Ishikawa (cell line): ENCODE measurements around the gene FBXO4.

Source experiments
- RAD21 ChIP-seq: IDR thresholded peaks from 2 replicates; pipeline ENCODE4 v1.6.1; 2012; ENCODE audit warnings: low read depth
- TAF1 ChIP-seq: IDR thresholded peaks from 2 replicates; pipeline ENCODE4 v1.6.1; 2012; ENCODE audit warnings: low read depth, mild to moderate bottlenecking
- TF ChIP-seq, protein P1 (sequence below): IDR thresholded peaks from 2 replicates; pipeline ENCODE4 v1.6.1; 2012; ENCODE audit warnings: low read depth, mild to moderate bottlenecking

GRCh38 chr5:41929035-41929434 is 4.0 kb downstream of the FBXO4 start:
- no peak for TF ChIP-seq TAF1
- TF ChIP-seq, protein P1, sequence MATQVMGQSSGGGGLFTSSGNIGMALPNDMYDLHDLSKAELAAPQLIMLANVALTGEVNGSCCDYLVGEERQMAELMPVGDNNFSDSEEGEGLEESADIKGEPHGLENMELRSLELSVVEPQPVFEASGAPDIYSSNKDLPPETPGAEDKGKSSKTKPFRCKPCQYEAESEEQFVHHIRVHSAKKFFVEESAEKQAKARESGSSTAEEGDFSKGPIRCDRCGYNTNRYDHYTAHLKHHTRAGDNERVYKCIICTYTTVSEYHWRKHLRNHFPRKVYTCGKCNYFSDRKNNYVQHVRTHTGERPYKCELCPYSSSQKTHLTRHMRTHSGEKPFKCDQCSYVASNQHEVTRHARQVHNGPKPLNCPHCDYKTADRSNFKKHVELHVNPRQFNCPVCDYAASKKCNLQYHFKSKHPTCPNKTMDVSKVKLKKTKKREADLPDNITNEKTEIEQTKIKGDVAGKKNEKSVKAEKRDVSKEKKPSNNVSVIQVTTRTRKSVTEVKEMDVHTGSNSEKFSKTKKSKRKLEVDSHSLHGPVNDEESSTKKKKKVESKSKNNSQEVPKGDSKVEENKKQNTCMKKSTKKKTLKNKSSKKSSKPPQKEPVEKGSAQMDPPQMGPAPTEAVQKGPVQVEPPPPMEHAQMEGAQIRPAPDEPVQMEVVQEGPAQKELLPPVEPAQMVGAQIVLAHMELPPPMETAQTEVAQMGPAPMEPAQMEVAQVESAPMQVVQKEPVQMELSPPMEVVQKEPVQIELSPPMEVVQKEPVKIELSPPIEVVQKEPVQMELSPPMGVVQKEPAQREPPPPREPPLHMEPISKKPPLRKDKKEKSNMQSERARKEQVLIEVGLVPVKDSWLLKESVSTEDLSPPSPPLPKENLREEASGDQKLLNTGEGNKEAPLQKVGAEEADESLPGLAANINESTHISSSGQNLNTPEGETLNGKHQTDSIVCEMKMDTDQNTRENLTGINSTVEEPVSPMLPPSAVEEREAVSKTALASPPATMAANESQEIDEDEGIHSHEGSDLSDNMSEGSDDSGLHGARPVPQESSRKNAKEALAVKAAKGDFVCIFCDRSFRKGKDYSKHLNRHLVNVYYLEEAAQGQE, result no peak
- TF ChIP-seq RAD21, result no peak
